GM19240 (cell line): ENCODE data around the gene LAP3.
"Not testable (repeated sequence)": the region's sequence is repeated elsewhere in the genome, so short reads cannot be mapped to it uniquely, and the experiment has no call there.

Source experiments
- DNase-seq: peaks from one replicate; pipeline ENCODE4 v3.0.0; 2011; ENCODE audit warnings: low spot score; ENCODE audit not compliant: insufficient read length

Gene LAP3

GRCh38 chr4:17576932-17577664, at the start of gene LAP3:
LAP3 (plus strand) TSS chr4:17577198; CDS start chr4:17577466, 268 bp downstream.
- peak; percentile 90 for DNase-seq

GRCh38 chr4:17528551-17529165, 48.3 kb upstream of the LAP3 start:
- DNase-seq, result no peak

- DNase-seq, result no peak
Measured at GRCh38 chr4:17531538-17532285, 45.3 kb upstream of the LAP3 start.

- DNase-seq, result no peak
Measured at GRCh38 chr4:17534705-17535104, 42.3 kb upstream of the LAP3 start.

- no peak for DNase-seq
Measured at GRCh38 chr4:17535242-17535641, 41.8 kb upstream of the LAP3 start.

GRCh38 chr4:17535906-17536305, 41.1 kb upstream of the LAP3 start:
- no peak for DNase-seq

GRCh38 chr4:17537060-17537459, 39.9 kb upstream of the LAP3 start:
- DNase-seq, result not testable (repeated sequence)

- no peak for DNase-seq
Measured at GRCh38 chr4:17544205-17544604, 32.8 kb upstream of the LAP3 start.

GRCh38 chr4:17544831-17545234, 32.2 kb upstream of the LAP3 start:
- DNase-seq, result no peak

GRCh38 chr4:17545374-17546140, 31.4 kb upstream of the LAP3 start:
- DNase-seq, result no peak

- no peak for DNase-seq
Measured at GRCh38 chr4:17546222-17546621, 30.8 kb upstream of the LAP3 start.

- no peak for DNase-seq
Measured at GRCh38 chr4:17546678-17547077, 30.3 kb upstream of the LAP3 start.

- no peak for DNase-seq
Measured at GRCh38 chr4:17550549-17550948, 26.4 kb upstream of the LAP3 start.

- DNase-seq, result no peak
Measured at GRCh38 chr4:17552427-17552826, 24.6 kb upstream of the LAP3 start.

GRCh38 chr4:17554568-17554967, 22.4 kb upstream of the LAP3 start:
- no peak for DNase-seq

- no peak for DNase-seq
Measured at GRCh38 chr4:17556498-17556897, 20.5 kb upstream of the LAP3 start.

GRCh38 chr4:17557880-17558279, 19.1 kb upstream of the LAP3 start:
- no peak for DNase-seq

GRCh38 chr4:17558941-17559708, 17.9 kb upstream of the LAP3 start:
- no peak for DNase-seq

GRCh38 chr4:17559709-17560048, 17.3 kb upstream of the LAP3 start:
- no peak for DNase-seq

GRCh38 chr4:17560065-17560673, 16.8 kb upstream of the LAP3 start:
- DNase-seq, result no peak
